ENCODE data around the gene TRH. TPM values are rescaled to one million over a fixed set of nuclear protein-coding genes. Genes with fewer than 3 reads are reported as not detected.

Gene TRH
- total and polyA plus RNA-seq, 2 of the 4 experiments (the other 2 are of a cell fraction) = not detected

DNA sequence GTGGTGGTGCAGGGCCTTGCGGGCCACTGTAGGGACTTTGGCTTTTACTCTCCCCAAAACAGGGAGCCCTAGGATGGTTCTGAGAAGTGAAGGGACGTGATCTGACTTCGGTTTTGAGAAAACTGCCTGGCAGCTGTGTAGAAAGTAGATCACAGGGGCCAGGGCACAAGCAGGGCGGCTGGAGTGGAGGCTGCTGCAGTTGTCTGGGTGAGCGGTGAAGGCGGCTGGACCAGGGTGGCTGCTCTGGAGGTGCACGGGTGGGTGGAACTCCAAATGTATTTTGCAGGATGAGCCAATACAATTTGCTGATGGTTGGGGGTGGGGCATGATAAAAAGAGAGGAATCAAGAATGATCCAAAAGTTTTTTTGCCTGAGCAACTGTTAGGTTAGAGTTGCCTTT, 29.8 kb upstream of the TRH start:
- no TSS peak for BruUV-seq (replicated peaks)
- no peak for ATAC-seq (ENCODE audit: low read depth)
- H4K8ac ChIP-seq (ENCODE audit: low read depth in 2 of 2, low read length in 2 of 2) = no peak overlapping the region
- H4K5ac ChIP-seq (ENCODE audit: low read depth, low read length) = no peak overlapping the region
- no peaks in the 10 kb centered on the region for H3K79me1 ChIP-seq (ENCODE audit: low read depth in 1 of 2, low read length in 2 of 2)
- ChIA-PET CTCF (interaction anchor here (1.5 kb wide), 1 partner anchor 38 kb away, joined by 3 read pairs; no protein-coding TSS in a partner anchor), POLR2A (ENCODE audit: unreplicated experiment) (no interaction called here)
- H3K9me3 ChIP-seq (ENCODE audit: control insufficient read depth, insufficient read depth, low read length) = peaks cover 4% of the 10 kb centered on the region
- H2BK20ac ChIP-seq (ENCODE audit: low read depth, low read length) = no peak overlapping the region
- no peak overlapping the region for H3K27ac ChIP-seq (ENCODE audit: insufficient read depth, low read length)
- WGBS, 2 experiments (ENCODE audit: extremely low coverage in 2 of 2, insufficient read length in 1 of 2) = 83% methylated on average over 1 of the region's 7 CpGs; no CpG with 5 or more reads in 1 of the 2 experiments
- H2AK9ac ChIP-seq (replicated peaks; ENCODE audit: low read depth, low read length, poor library complexity) = no peak overlapping the region
- H3K4me1 ChIP-seq (ENCODE audit: control insufficient read depth, insufficient read depth, low read length) = no peaks in the 10 kb centered on the region
- H3K4ac ChIP-seq (ENCODE audit: low read depth, low read length) = no peak overlapping the region
- no peak overlapping the region for H2AK5ac ChIP-seq (ENCODE audit: low read depth, low read length)
- no peak overlapping the region for H3K4me2 ChIP-seq (ENCODE audit: low read depth, low read length)
- no peak overlapping the region for H2BK15ac ChIP-seq (ENCODE audit: low read depth, low read length)
- no peak overlapping the region for H3K23ac ChIP-seq (ENCODE audit: low read depth, low read length)
- in situ Hi-C loops (cut with MboI; ENCODE audit: low sequenced_read_pairs) (loop anchor here (5.0 kb wide), 1 partner anchor 153 kb away; no protein-coding TSS in a partner anchor), dilution Hi-C loops (cut with HindIII; ENCODE audit: low sequenced_read_pairs, unreplicated experiment) (no loop called here), intact Hi-C loops (cut with micrococcal nuclease) (no loop called here)
- no peak overlapping the region for H2BK5ac ChIP-seq (ENCODE audit: low read depth, low read length, poor library complexity, severe bottlenecking)
- no peak overlapping the region for H2BK120ac ChIP-seq (ENCODE audit: low read depth, low read length)
- H2AFZ ChIP-seq (replicated peaks; ENCODE audit: low read length, poor library complexity) = no peak overlapping the region
- TF ChIP-seq NFE2L2 (IDR thresholded peaks at IDR 0.05; ENCODE audit: low read depth, low read length) = no peak
- TF ChIP-seq ELK1 (IDR thresholded peaks at IDR 0.05; ENCODE audit: borderline replicate concordance, low read depth, low read length) = no peak
- TF ChIP-seq CHD1 (IDR thresholded peaks at IDR 0.05; ENCODE audit: low read depth, low read length) = no peak
- TF ChIP-seq BHLHE40 (IDR thresholded peaks at IDR 0.05; ENCODE audit: low read depth, low read length) = no peak
- TF ChIP-seq RFX5 (IDR thresholded peaks at IDR 0.05; ENCODE audit: low read depth, low read length) = no peak
- no peak for TF ChIP-seq RAD21 (IDR thresholded peaks at IDR 0.05; ENCODE audit: low read length)
- no peak for TF ChIP-seq CTCF (conservative IDR thresholded peaks at IDR 0.05; ENCODE audit: low read depth, low read length)
- no peak for TF ChIP-seq MAFK (IDR thresholded peaks at IDR 0.05; ENCODE audit: low read depth, low read length)
- TF ChIP-seq MAZ (IDR thresholded peaks at IDR 0.05; ENCODE audit: borderline replicate concordance, low read depth, low read length) = no peak
- TF ChIP-seq POLR2A (IDR thresholded peaks at IDR 0.05; ENCODE audit: low read depth, low read length) = no peak
- TF ChIP-seq, protein P1, sequence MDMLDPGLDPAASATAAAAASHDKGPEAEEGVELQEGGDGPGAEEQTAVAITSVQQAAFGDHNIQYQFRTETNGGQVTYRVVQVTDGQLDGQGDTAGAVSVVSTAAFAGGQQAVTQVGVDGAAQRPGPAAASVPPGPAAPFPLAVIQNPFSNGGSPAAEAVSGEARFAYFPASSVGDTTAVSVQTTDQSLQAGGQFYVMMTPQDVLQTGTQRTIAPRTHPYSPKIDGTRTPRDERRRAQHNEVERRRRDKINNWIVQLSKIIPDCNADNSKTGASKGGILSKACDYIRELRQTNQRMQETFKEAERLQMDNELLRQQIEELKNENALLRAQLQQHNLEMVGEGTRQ (IDR thresholded peaks at IDR 0.05; ENCODE audit: low read depth, low read length) = no peak
- H3K27me3 ChIP-seq (ENCODE audit: control insufficient read depth, insufficient read depth, low read length) = peaks cover 52% of the 10 kb centered on the region
- H3K56ac ChIP-seq (ENCODE audit: extremely low read depth, insufficient read depth, low read length) = no peak overlapping the region
- no peaks in the 10 kb centered on the region for H4K20me1 ChIP-seq (ENCODE audit: insufficient read depth, low read length)
- no peak overlapping the region for H4K91ac ChIP-seq (ENCODE audit: insufficient read depth, low read depth, low read length)
- no peaks in the 10 kb centered on the region for H3K9me1 ChIP-seq (ENCODE audit: insufficient read depth, low read length)
- no peak overlapping the region for H3K18ac ChIP-seq (ENCODE audit: low read depth, low read length)
- DNase-seq = no peak
- H3K36me3 ChIP-seq (ENCODE audit: control insufficient read depth, insufficient read depth, low read length) = no peaks in the 10 kb centered on the region
- no peak overlapping the region for H3K9ac ChIP-seq (ENCODE audit: low read depth, low read length)
- no peak overlapping the region for H3K14ac ChIP-seq (replicated peaks; ENCODE audit: low read depth, low read length)
- H3K4me3 ChIP-seq (ENCODE audit: insufficient read depth, low read depth, low read length) = no peak overlapping the region
